Measurements from ENCODE around the gene ALDH18A1. TPM values are rescaled to one million over a fixed set of nuclear protein-coding genes. Genes with fewer than 3 reads are reported as not detected.

Gene ALDH18A1
- total RNA-seq, 2 experiments from 2014 or later = 68.6 to 69.5 TPM

DNA sequence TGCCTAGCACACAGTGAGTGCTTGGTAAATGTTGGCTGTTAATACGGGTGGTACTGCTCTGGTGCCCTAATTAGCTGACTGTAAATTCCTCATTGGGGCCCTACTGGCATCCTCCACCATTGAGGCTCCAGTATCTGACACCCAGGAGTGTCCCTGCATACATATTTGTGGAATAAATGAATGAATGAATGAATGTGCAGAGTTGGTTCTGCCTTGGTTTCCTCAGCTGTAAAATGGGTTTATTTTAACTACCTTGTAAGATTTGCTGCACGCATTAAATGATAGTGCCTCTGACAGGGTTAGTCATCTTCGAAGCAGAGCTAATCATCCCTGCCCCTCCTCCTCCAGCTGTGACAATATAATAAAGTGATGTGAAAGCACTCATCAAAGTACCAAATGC lies 45.8 kb downstream of the ALDH18A1 start:
- Mint-ChIP-seq H3K4me1 (ENCODE audit: low read depth) (no peaks in the 10 kb centered on the region), H3K9me3 (no peaks in the 10 kb centered on the region), H3K36me3 (peaks cover 53% of the 10 kb centered on the region), H3K4me3 (no peak overlapping the region), H3K27ac (no peak overlapping the region), H3K27me3 (no peaks in the 10 kb centered on the region)
- POLR2A ChIA-PET = no interaction called here
- DNase-seq = no peak
- CTCF ChIA-PET = interaction anchor here (1.1 kb wide), 1 partner anchor 179 kb away, joined by 3 read pairs; no protein-coding TSS in a partner anchor
- intact Hi-C loops (cut with micrococcal nuclease) = no loop called here

GRCh38 chr10:95606922-95607321 lies 49.6 kb downstream of the ALDH18A1 start:
- no peak for DNase-seq
- Mint-ChIP-seq H3K27me3 (no peaks in the 10 kb centered on the region), H3K9me3 (no peaks in the 10 kb centered on the region), H3K4me3 (no peak overlapping the region), H3K4me1 (ENCODE audit: low read depth) (no peaks in the 10 kb centered on the region), H3K36me3 (peaks cover 44% of the 10 kb centered on the region), H3K27ac (no peak overlapping the region)
- ChIA-PET CTCF (interaction anchor here (0.9 kb wide), 1 partner anchor 233 kb away, joined by 4 read pairs; no protein-coding TSS in a partner anchor), POLR2A (no interaction called here)
- intact Hi-C loops (cut with micrococcal nuclease) = no loop called here

GRCh38 chr10:95605163-95605562 lies 51.3 kb downstream of the ALDH18A1 start:
- H3K9me3 Mint-ChIP-seq = no peaks in the 10 kb centered on the region
- H3K36me3 Mint-ChIP-seq = peaks cover 32% of the 10 kb centered on the region
- ChIA-PET POLR2A (no interaction called here), CTCF (interaction anchor here (3.0 to 10.1 kb wide), 3 partner anchors 160 to 230 kb away, joined by 11 to 132 read pairs (median 89); no protein-coding TSS in a partner anchor)
- intact Hi-C loops (cut with micrococcal nuclease) = no loop called here
- no peak overlapping the region for H3K27ac Mint-ChIP-seq
- H3K4me3 Mint-ChIP-seq = no peak overlapping the region
- H3K4me1 Mint-ChIP-seq (ENCODE audit: low read depth) = no peaks in the 10 kb centered on the region
- H3K27me3 Mint-ChIP-seq = no peaks in the 10 kb centered on the region
- DNase-seq = no peak

- no peak for DNase-seq
- H3K36me3 Mint-ChIP-seq = peaks cover 30% of the 10 kb centered on the region
- intact Hi-C loops (cut with micrococcal nuclease) = no loop called here
- no peak overlapping the region for H3K4me3 Mint-ChIP-seq
- ChIA-PET POLR2A (interaction anchor here (0.7 kb wide), 1 partner anchor 28 kb away, joined by 3 read pairs; no protein-coding TSS in a partner anchor), CTCF (interaction anchor here (0.9 to 10.1 kb wide), 6 partner anchors 53 to 230 kb away, joined by 3 to 132 read pairs (median 8); no protein-coding TSS in a partner anchor)
- H3K27ac Mint-ChIP-seq = no peak overlapping the region
- H3K9me3 Mint-ChIP-seq = no peaks in the 10 kb centered on the region
- H3K4me1 Mint-ChIP-seq (ENCODE audit: low read depth) = no peaks in the 10 kb centered on the region
- no peaks in the 10 kb centered on the region for H3K27me3 Mint-ChIP-seq
These were observed 51.9 kb downstream of the ALDH18A1 start for GRCh38 chr10:95604630-95605029.

- intact Hi-C loops (cut with micrococcal nuclease) = no loop called here
- no peaks in the 10 kb centered on the region for H3K9me3 Mint-ChIP-seq
- ChIA-PET POLR2A (no interaction called here), CTCF (interaction anchor here (0.6 to 10.1 kb wide), 7 partner anchors 11 to 228 kb away, joined by 3 to 132 read pairs (median 3); no protein-coding TSS in a partner anchor)
- H3K4me1 Mint-ChIP-seq (ENCODE audit: low read depth) = no peaks in the 10 kb centered on the region
- no peak overlapping the region for H3K4me3 Mint-ChIP-seq
- no peak for DNase-seq
- peaks cover 19% of the 10 kb centered on the region for H3K36me3 Mint-ChIP-seq
- no peaks in the 10 kb centered on the region for H3K27me3 Mint-ChIP-seq
- no peak overlapping the region for H3K27ac Mint-ChIP-seq
These were observed 54.1 kb downstream of the ALDH18A1 start for GRCh38 chr10:95602382-95602781.

GRCh38 chr10:95601116-95601719 lies 55.3 kb downstream of the ALDH18A1 start:
- H3K4me3 Mint-ChIP-seq = no peak overlapping the region
- H3K4me1 Mint-ChIP-seq (ENCODE audit: low read depth) = no peaks in the 10 kb centered on the region
- H3K27me3 Mint-ChIP-seq = peaks cover 4% of the 10 kb centered on the region
- intact Hi-C loops (cut with micrococcal nuclease) = loop anchor here (1.0 kb wide), 4 partner anchors 155 to 468 kb away; no protein-coding TSS in a partner anchor
- POLR2A ChIA-PET = no interaction called here
- H3K27ac Mint-ChIP-seq = no peak overlapping the region
- CTCF ChIA-PET = interaction anchor here (0.6 to 10.1 kb wide), 11 partner anchors 12 to 226 kb away, joined by 3 to 132 read pairs (median 3); no protein-coding TSS in a partner anchor
- peaks cover 11% of the 10 kb centered on the region for H3K36me3 Mint-ChIP-seq
- H3K9me3 Mint-ChIP-seq = no peaks in the 10 kb centered on the region
- DNase-seq = peak; percentile 66

GRCh38 chr10:95600158-95600557 lies 56.4 kb downstream of the ALDH18A1 start:
- Mint-ChIP-seq H3K36me3 (peaks cover 3% of the 10 kb centered on the region), H3K4me3 (no peak overlapping the region), H3K27ac (no peak overlapping the region), H3K4me1 (ENCODE audit: low read depth) (no peaks in the 10 kb centered on the region), H3K9me3 (no peaks in the 10 kb centered on the region), H3K27me3 (peaks cover 4% of the 10 kb centered on the region)
- intact Hi-C loops (cut with micrococcal nuclease) = no loop called here
- no peak for DNase-seq
- ChIA-PET POLR2A (no interaction called here), CTCF (interaction anchor here (0.9 to 10.1 kb wide), 3 partner anchors 12 to 225 kb away, joined by 3 to 132 read pairs (median 89); no protein-coding TSS in a partner anchor)

DNA sequence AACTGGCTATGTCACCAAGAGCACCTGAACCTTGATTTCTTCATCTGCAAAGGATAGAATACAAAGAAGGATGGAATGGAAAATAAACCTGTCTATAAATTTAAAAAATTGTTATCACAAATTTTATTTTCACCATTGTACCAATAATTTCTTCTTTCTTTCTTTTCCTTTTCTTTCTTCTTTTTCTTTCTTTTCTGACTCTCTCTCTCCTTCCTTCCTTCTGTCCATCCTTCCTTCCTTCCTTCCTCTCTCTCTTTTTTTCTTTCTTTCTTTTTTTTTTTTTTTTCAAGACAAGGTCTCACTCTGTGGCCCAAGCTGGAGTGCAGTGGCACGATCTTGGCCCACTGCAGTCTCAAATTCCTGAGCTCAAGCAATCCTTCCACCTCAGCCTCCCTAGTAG lies 58.7 kb downstream of the ALDH18A1 start:
- ChIA-PET POLR2A (no interaction called here), CTCF (interaction anchor here (1.4 to 10.1 kb wide), 3 partner anchors 167 to 238 kb away, joined by 4 to 132 read pairs (median 89); no protein-coding TSS in a partner anchor)
- Mint-ChIP-seq H3K4me1 (ENCODE audit: low read depth) (no peaks in the 10 kb centered on the region), H3K36me3 (no peaks in the 10 kb centered on the region), H3K27me3 (peaks cover 4% of the 10 kb centered on the region), H3K4me3 (no peak overlapping the region), H3K27ac (no peak overlapping the region), H3K9me3 (no peaks in the 10 kb centered on the region)
- intact Hi-C loops (cut with micrococcal nuclease) = no loop called here
- no peak for DNase-seq

DNA sequence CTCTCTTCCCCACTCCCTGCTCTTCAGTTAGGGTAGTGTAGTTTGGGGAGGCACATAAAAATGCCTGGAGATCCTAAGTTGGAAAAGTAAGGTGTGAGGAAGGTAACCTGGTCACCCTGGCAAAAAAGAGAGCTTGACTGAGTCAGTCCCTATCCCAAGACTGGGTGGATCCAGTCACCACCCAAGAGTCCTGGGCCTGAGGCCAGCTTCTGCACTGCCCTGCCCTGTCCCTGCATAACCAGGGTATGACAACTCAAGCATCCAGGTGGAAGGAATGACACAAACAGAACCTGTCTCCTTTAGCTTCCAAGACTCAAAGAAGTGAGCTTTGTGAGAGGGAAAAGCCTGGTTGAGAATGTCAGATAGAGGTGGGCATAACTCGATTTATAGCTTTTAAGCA lies 68.5 kb downstream of the ALDH18A1 start:
- POLR2A ChIA-PET = no interaction called here
- Mint-ChIP-seq H3K27me3 (peaks cover 3% of the 10 kb centered on the region), H3K4me1 (ENCODE audit: low read depth) (no peaks in the 10 kb centered on the region), H3K4me3 (no peak overlapping the region), H3K9me3 (no peaks in the 10 kb centered on the region), H3K27ac (no peak overlapping the region), H3K36me3 (no peaks in the 10 kb centered on the region)
- DNase-seq = no peak
- CTCF ChIA-PET = interaction anchor here (0.6 kb wide), 2 partner anchors 12 to 213 kb away, joined by 3 read pairs; no protein-coding TSS in a partner anchor
- intact Hi-C loops (cut with micrococcal nuclease) = no loop called here

DNA sequence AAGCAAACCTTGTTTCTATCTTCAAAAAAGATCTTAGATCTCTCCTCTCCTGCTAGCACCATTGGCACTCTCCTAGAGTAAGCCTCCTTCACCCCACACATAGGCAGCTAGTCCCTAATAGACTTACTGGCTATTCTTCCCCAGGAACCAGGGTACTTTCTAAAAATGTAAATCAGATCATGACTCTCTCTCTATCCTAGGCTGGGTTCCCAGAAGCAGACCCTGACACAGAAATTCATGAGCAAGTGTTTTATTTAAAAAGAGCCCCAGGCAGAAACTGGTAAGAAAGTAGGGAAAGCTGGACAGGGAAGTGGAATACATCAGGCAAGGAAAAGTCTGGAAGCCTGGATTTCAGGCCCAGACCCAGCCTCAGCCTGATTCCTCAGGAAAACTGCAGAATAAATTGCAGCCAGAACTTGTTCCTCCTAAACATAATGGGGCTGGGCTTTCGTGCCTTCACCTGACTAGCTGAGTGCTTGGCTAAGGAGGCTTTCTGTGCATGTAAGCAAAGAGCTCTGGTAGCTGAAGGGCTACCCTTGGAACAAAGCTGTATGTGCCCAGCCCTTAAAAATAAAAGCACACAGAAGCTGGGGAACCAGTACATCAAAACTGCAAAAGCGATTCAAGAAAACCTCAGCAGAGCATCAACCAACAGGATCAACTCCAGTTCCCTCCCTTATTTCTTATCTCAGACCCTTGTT lies 76.5 kb downstream of the ALDH18A1 start:
- Mint-ChIP-seq H3K27ac (no peak overlapping the region), H3K9me3 (no peaks in the 10 kb centered on the region), H3K4me1 (ENCODE audit: low read depth) (no peaks in the 10 kb centered on the region), H3K36me3 (no peaks in the 10 kb centered on the region), H3K27me3 (peaks cover 21% of the 10 kb centered on the region), H3K4me3 (no peak overlapping the region)
- ChIA-PET POLR2A (no interaction called here), CTCF (no interaction called here)
- intact Hi-C loops (cut with micrococcal nuclease) = no loop called here
- DNase-seq = no peak

GRCh38 chr10:95579292-95579691 lies 77.2 kb downstream of the ALDH18A1 start:
- POLR2A ChIA-PET = no interaction called here
- H3K4me3 Mint-ChIP-seq = no peak overlapping the region
- H3K27ac Mint-ChIP-seq = no peak overlapping the region
- H3K9me3 Mint-ChIP-seq = no peaks in the 10 kb centered on the region
- H3K36me3 Mint-ChIP-seq = no peaks in the 10 kb centered on the region
- DNase-seq = no peak
- no peaks in the 10 kb centered on the region for H3K4me1 Mint-ChIP-seq (ENCODE audit: low read depth)
- CTCF ChIA-PET = interaction anchor here (0.9 kb wide), 1 partner anchor 148 kb away, joined by 3 read pairs; no protein-coding TSS in a partner anchor
- intact Hi-C loops (cut with micrococcal nuclease) = no loop called here
- peaks cover 18% of the 10 kb centered on the region for H3K27me3 Mint-ChIP-seq

- Mint-ChIP-seq H3K4me3 (no peak overlapping the region), H3K9me3 (no peaks in the 10 kb centered on the region), H3K27me3 (peaks cover 24% of the 10 kb centered on the region), H3K27ac (no peak overlapping the region), H3K36me3 (no peaks in the 10 kb centered on the region), H3K4me1 (ENCODE audit: low read depth) (no peaks in the 10 kb centered on the region)
- intact Hi-C loops (cut with micrococcal nuclease) = no loop called here
- ChIA-PET POLR2A (no interaction called here), CTCF (interaction anchor here (0.9 kb wide), 1 partner anchor 148 kb away, joined by 3 read pairs; no protein-coding TSS in a partner anchor)
- DNase-seq = no peak
These were observed 77.9 kb downstream of the ALDH18A1 start for GRCh38 chr10:95578619-95579018.

Measured in activated CD4-positive, alpha-beta memory T cell treated with anti-CD3 and anti-CD28 coated beads for 36 hours (primary cell).